Nephron progenitor cell (in vitro differentiated cells): ENCODE results near the gene JMJD7.

Experiments used
- DNase-seq: peaks from one replicate; pipeline ENCODE4 v3.0.0; 2021
- H3K27ac Mint-ChIP-seq: 2 replicates; pipeline ENCODE4 v1.8.0; 2021; ENCODE audit warnings: mild to moderate bottlenecking, moderate library complexity, mixed read lengths
- H3K27me3 Mint-ChIP-seq: 2 replicates; pipeline ENCODE4 v1.8.0; 2021; ENCODE audit warnings: mild to moderate bottlenecking, low read depth, mixed read lengths; ENCODE audit not compliant: poor library complexity
- H3K36me3 Mint-ChIP-seq: 2 replicates; pipeline ENCODE4 v1.8.0; 2021; ENCODE audit warnings: low read depth, mixed read lengths
- H3K4me1 Mint-ChIP-seq: 2 replicates; pipeline ENCODE4 v1.8.0; 2021; ENCODE audit warnings: mixed read lengths
- H3K4me3 Mint-ChIP-seq: 2 replicates; pipeline ENCODE4 v1.8.0; 2021; ENCODE audit warnings: mild to moderate bottlenecking, moderate library complexity, mixed read lengths
- H3K9me3 Mint-ChIP-seq: 2 replicates; pipeline ENCODE4 v1.8.0; 2021; ENCODE audit warnings: mild to moderate bottlenecking, moderate library complexity, mixed read lengths
- CTCF ChIP-seq: fragments of 200-600 bp; sonication (generic); IDR thresholded peaks from 2 replicates; pipeline ENCODE4 v1.5.0; 2021; ENCODE audit warnings: antibody characterized with exemption

Gene JMJD7

GRCh38 chr15:41797201-41797944, 30.5 kb upstream of the JMJD7 start:
- Mint-ChIP-seq H3K36me3 (peaks cover 19% of the 10 kb centered on the region), H3K9me3 (no peaks in the 10 kb centered on the region), H3K4me3 (no peak overlapping the region), H3K27me3 (no peaks in the 10 kb centered on the region), H3K27ac (no peak overlapping the region), H3K4me1 (peaks cover 45% of the 10 kb centered on the region)
- no peak for DNase-seq
- TF ChIP-seq CTCF = no peak

DNA sequence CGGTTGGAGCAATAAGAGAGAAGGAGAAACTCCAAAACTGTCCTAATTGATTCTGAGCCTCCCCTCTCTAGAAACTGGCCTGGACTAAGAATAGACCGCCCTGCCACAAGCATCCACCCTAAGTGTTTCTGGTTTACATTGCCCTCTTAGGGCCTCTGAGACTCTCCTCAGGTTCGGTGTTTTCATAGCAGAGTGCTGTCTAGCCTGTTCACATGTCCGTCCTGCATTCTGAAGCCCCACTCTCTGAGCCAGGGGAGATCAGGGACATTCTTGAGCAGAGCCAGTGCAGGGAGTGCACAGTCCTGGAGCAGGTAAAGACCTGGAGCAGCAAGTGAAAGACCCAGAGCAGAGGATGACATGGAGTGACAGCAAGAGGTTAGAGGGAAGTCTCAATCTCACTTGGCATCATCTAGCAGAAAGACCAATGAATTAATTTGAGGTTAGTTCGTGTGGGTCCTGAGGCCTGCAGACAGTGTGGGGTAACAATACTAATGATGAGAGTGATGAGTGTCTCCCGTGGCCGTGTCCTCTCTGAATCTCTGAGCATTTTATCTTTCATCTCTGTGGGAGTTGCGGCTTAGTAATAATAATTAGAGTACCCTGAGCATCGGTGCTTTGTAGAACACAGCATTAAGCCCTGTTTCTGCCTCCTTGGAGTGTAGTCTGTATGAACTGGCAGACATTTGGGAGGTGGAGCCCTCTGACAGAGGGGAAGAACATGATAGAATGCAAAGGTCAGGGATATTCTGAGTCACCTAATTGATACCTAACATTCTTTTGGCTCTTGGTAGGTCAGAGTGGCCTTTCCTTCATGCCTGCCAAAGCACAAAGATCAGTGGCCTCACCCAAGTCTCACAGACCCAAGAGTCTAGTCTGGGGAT, 29.0 kb upstream of the JMJD7 start:
- Mint-ChIP-seq H3K27ac (peak overlapping the region; percentile 13), H3K9me3 (no peaks in the 10 kb centered on the region), H3K4me1 (peaks cover 36% of the 10 kb centered on the region), H3K4me3 (no peak overlapping the region), H3K27me3 (no peaks in the 10 kb centered on the region), H3K36me3 (peaks cover 19% of the 10 kb centered on the region)
- no peak for TF ChIP-seq CTCF
- no peak for DNase-seq

DNA sequence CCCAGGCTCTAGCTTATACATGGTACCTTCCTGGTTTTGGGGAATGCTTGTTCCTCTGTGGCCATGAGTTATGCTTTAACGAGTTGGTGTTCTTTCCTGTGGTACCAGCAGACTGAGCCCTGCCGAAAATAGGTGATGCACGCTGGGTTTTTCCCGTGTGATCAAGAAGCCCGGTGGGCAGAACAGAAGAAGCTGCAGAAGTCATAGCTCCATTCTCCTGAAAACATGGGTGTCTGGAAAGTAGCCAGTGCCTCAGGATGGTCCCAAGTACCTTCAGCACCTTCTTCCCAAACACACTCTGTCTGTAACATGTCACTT, 28.4 kb upstream of the JMJD7 start:
- peaks cover 35% of the 10 kb centered on the region for H3K4me1 Mint-ChIP-seq
- no peaks in the 10 kb centered on the region for H3K27me3 Mint-ChIP-seq
- no peak for TF ChIP-seq CTCF
- no peak for DNase-seq
- H3K9me3 Mint-ChIP-seq = no peaks in the 10 kb centered on the region
- no peak overlapping the region for H3K4me3 Mint-ChIP-seq
- peaks cover 19% of the 10 kb centered on the region for H3K36me3 Mint-ChIP-seq
- H3K27ac Mint-ChIP-seq = no peak overlapping the region

DNA sequence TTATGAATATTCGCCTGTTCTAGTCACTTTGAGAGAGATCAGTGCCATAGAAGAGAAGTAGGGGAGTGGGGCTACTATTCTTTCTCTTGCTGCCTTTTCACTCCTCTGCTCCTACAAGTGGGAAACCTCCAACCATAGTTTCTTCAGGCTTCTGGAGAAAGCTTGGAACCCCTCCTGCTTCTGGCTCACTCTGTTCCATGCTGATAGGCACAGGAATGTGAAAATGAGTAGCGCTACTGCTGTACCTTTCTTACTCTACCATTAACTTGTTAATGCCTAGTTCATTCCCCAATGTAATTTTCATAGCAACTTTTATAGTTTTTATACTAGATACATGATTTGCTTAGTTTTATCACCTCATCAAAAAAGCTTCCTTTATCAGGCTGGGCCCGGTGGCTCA, 26.7 kb upstream of the JMJD7 start:
- H3K27me3 Mint-ChIP-seq = peaks cover 3% of the 10 kb centered on the region
- peaks cover 35% of the 10 kb centered on the region for H3K4me1 Mint-ChIP-seq
- no peak overlapping the region for H3K4me3 Mint-ChIP-seq
- peaks cover 19% of the 10 kb centered on the region for H3K36me3 Mint-ChIP-seq
- no peak for TF ChIP-seq CTCF
- H3K27ac Mint-ChIP-seq = no peak overlapping the region
- H3K9me3 Mint-ChIP-seq = no peaks in the 10 kb centered on the region
- no peak for DNase-seq

DNA sequence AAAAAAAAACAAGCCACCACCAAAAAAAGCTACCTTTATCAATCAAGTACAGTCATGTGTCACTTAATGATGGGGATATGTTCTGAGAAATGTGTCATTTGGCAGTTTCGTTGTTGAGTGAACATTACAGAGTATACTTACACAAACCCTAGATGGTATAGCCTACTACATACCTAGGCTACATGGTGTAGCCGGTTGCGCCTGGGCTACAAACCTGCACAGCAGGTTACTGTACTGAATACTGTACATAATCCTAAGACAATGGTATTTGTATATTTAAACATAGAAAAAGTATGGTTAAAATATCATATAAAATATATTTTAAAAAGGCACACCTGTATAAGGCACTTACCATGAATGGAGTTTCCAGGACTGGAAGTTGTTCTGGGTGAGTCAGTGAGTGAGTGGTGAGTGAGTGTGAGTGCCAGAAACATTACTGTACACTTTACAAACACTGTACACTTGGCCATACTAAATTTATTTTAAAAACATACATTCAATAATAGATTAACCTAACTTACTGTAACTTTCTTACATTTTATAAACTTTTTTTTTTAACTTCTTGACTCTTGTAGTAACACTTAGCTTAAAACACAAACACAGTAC, 25.9 kb upstream of the JMJD7 start:
- no peak for DNase-seq

More for the DNA sequence above, 25.9 kb upstream of the JMJD7 start:
- no peak for TF ChIP-seq CTCF
- H3K4me1 Mint-ChIP-seq = peaks cover 28% of the 10 kb centered on the region
- H3K27me3 Mint-ChIP-seq = peaks cover 4% of the 10 kb centered on the region
- H3K36me3 Mint-ChIP-seq = peaks cover 19% of the 10 kb centered on the region
- H3K9me3 Mint-ChIP-seq = no peaks in the 10 kb centered on the region
- H3K4me3 Mint-ChIP-seq = no peak overlapping the region
- no peak overlapping the region for H3K27ac Mint-ChIP-seq
